ENCODE results near the gene CACNA2D3. TPM values are rescaled to one million over a fixed set of nuclear protein-coding genes. Genes with fewer than 3 reads are reported as not detected.

Gene CACNA2D3
- polyA plus RNA-seq, 1 donor from 2014 or later: 26.2 TPM

DNA sequence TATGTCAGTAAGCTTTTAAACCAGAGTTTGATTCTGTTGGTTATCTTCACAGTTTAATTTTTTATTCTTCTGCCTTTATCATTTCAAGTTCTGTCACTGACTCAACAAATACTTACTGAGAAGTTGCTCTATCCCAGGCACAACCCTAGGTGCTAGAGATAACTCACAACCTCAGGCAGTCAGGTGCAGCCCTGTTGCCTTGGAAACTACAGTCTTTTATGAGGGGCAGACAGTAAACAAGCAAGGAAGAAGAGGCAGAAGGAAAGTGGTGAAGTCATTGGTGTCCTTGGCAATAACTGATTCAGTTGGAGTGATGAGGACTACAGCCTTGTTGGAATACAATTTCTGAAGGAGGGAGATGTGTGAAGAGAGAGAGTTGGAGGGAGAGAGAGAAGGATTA is 947.6 kb downstream of the CACNA2D3 start:
- Histone ChIP-seq H3K27ac (ENCODE audit: low read length) (no peak overlapping the region), H4K20me1 (ENCODE audit: insufficient read depth) (no peaks in the 10 kb centered on the region), H3K36me3 (ENCODE audit: insufficient read depth, low read length) (no peaks in the 10 kb centered on the region), H2AFZ (ENCODE audit: low read depth, low read length) (no peak overlapping the region), H3K79me2 (replicated peaks; ENCODE audit: insufficient read depth, low read length) (no peaks in the 10 kb centered on the region), H3K9ac (ENCODE audit: low read length) (no peak overlapping the region), H3F3A (ENCODE audit: insufficient read depth, low read length, poor library complexity, severe bottlenecking) (no peaks in the 10 kb centered on the region), H3K9me2 (ENCODE audit: insufficient read depth, low read length) (no peaks in the 10 kb centered on the region), H3K9me3 (ENCODE audit: low read length) (no peaks in the 10 kb centered on the region), H3K4me3 (ENCODE audit: low read length) (no peak overlapping the region), H3K27me3 (ENCODE audit: insufficient read depth, low read depth, low read length) (no peaks in the 10 kb centered on the region), H3K4me2 (ENCODE audit: low read length) (no peak overlapping the region)
- no peak for TF ChIP-seq RAD21 (conservative IDR thresholded peaks at IDR 0.05)

DNA sequence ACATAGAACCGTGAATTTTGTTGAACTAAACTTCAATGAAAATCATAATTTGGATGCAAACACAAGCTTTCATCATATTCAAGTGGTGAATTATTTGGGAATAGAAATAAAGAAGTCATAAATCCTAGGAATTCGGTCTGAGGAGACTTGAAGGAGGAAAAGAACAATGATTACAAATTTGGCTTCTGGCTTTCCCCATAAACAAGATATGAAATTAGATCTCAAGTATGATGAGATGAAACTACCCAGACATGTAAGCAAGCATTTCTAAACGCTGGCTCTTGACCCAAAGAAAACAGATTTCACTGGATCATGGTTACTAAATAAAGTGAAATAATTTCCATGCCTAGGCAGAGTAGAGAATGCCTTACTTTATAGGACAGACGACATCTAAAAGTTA is 952.4 kb downstream of the CACNA2D3 start:
- no peak overlapping the region for H3K4me3 ChIP-seq (ENCODE audit: low read length)
- H2AFZ ChIP-seq (ENCODE audit: low read depth, low read length): no peak overlapping the region
- no peak overlapping the region for H3K9ac ChIP-seq (ENCODE audit: low read length)
- H3K27ac ChIP-seq (ENCODE audit: low read length): no peak overlapping the region
- H3K9me2 ChIP-seq (ENCODE audit: insufficient read depth, low read length): no peaks in the 10 kb centered on the region
- TF ChIP-seq, protein P1, sequence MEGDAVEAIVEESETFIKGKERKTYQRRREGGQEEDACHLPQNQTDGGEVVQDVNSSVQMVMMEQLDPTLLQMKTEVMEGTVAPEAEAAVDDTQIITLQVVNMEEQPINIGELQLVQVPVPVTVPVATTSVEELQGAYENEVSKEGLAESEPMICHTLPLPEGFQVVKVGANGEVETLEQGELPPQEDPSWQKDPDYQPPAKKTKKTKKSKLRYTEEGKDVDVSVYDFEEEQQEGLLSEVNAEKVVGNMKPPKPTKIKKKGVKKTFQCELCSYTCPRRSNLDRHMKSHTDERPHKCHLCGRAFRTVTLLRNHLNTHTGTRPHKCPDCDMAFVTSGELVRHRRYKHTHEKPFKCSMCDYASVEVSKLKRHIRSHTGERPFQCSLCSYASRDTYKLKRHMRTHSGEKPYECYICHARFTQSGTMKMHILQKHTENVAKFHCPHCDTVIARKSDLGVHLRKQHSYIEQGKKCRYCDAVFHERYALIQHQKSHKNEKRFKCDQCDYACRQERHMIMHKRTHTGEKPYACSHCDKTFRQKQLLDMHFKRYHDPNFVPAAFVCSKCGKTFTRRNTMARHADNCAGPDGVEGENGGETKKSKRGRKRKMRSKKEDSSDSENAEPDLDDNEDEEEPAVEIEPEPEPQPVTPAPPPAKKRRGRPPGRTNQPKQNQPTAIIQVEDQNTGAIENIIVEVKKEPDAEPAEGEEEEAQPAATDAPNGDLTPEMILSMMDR (IDR thresholded peaks at IDR 0.05; ENCODE audit: poor library complexity, severe bottlenecking): no peak
- H3K27me3 ChIP-seq (ENCODE audit: insufficient read depth, low read depth, low read length): no peaks in the 10 kb centered on the region
- H4K20me1 ChIP-seq (ENCODE audit: insufficient read depth): no peaks in the 10 kb centered on the region
- H3K36me3 ChIP-seq (ENCODE audit: insufficient read depth, low read length): no peaks in the 10 kb centered on the region
- no peaks in the 10 kb centered on the region for H3F3A ChIP-seq (ENCODE audit: insufficient read depth, low read length, poor library complexity, severe bottlenecking)
- H3K9me3 ChIP-seq (ENCODE audit: low read length): no peaks in the 10 kb centered on the region
- H3K4me2 ChIP-seq (ENCODE audit: low read length): no peak overlapping the region
- no peaks in the 10 kb centered on the region for H3K79me2 ChIP-seq (replicated peaks; ENCODE audit: insufficient read depth, low read length)

DNA sequence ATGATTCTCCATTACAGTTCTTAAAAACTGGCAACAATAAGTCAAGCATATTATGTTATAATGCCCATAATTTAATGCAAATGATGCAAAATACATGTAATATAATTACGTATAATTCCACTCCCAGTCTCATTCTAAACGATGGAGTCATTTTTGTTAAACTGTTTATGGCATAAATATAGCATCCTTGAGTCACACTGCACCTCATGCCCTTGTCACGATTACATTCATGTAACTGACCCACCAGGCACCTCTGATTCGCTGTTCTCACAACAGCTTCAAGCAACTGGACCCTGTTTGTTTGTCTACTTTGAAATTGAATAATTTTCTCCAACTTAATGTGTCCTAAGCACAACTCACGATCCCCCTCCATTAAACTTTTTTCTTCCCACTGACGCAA is 953.5 kb downstream of the CACNA2D3 start:
- H3K9ac ChIP-seq (ENCODE audit: low read length): no peak overlapping the region
- H3K4me2 ChIP-seq (ENCODE audit: low read length): no peak overlapping the region
- no peak overlapping the region for H2AFZ ChIP-seq (ENCODE audit: low read depth, low read length)
- H3K79me2 ChIP-seq (replicated peaks; ENCODE audit: insufficient read depth, low read length): no peaks in the 10 kb centered on the region
- no peak for TF ChIP-seq EZH2 (IDR thresholded peaks at IDR 0.05; ENCODE audit: borderline replicate concordance, insufficient read depth, low read length, poor library complexity, severe bottlenecking)
- TF ChIP-seq RAD21 (conservative IDR thresholded peaks at IDR 0.05): no peak
- no peak for TF ChIP-seq POLR2AphosphoS5 (IDR thresholded peaks at IDR 0.05)
- no peak for TF ChIP-seq TAF1 (IDR thresholded peaks at IDR 0.05; ENCODE audit: low read depth)
- no peak for TF ChIP-seq EP300 (conservative IDR thresholded peaks at IDR 0.05; ENCODE audit: poor library complexity, severe bottlenecking)
- TF ChIP-seq, protein P2, sequence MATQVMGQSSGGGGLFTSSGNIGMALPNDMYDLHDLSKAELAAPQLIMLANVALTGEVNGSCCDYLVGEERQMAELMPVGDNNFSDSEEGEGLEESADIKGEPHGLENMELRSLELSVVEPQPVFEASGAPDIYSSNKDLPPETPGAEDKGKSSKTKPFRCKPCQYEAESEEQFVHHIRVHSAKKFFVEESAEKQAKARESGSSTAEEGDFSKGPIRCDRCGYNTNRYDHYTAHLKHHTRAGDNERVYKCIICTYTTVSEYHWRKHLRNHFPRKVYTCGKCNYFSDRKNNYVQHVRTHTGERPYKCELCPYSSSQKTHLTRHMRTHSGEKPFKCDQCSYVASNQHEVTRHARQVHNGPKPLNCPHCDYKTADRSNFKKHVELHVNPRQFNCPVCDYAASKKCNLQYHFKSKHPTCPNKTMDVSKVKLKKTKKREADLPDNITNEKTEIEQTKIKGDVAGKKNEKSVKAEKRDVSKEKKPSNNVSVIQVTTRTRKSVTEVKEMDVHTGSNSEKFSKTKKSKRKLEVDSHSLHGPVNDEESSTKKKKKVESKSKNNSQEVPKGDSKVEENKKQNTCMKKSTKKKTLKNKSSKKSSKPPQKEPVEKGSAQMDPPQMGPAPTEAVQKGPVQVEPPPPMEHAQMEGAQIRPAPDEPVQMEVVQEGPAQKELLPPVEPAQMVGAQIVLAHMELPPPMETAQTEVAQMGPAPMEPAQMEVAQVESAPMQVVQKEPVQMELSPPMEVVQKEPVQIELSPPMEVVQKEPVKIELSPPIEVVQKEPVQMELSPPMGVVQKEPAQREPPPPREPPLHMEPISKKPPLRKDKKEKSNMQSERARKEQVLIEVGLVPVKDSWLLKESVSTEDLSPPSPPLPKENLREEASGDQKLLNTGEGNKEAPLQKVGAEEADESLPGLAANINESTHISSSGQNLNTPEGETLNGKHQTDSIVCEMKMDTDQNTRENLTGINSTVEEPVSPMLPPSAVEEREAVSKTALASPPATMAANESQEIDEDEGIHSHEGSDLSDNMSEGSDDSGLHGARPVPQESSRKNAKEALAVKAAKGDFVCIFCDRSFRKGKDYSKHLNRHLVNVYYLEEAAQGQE (IDR thresholded peaks at IDR 0.05; ENCODE audit: borderline replicate concordance): no peak
- TF ChIP-seq SMC3 (conservative IDR thresholded peaks at IDR 0.05; ENCODE audit: poor library complexity): no peak
- TF ChIP-seq, protein P1 (IDR thresholded peaks at IDR 0.05; ENCODE audit: poor library complexity, severe bottlenecking): no peak
- no peak for TF ChIP-seq MXI1 (conservative IDR thresholded peaks at IDR 0.05; ENCODE audit: poor library complexity, severe bottlenecking)
- no peaks in the 10 kb centered on the region for H4K20me1 ChIP-seq (ENCODE audit: insufficient read depth)
- no peaks in the 10 kb centered on the region for H3F3A ChIP-seq (ENCODE audit: insufficient read depth, low read length, poor library complexity, severe bottlenecking)
- H3K27me3 ChIP-seq (ENCODE audit: insufficient read depth, low read depth, low read length): no peaks in the 10 kb centered on the region
- no peaks in the 10 kb centered on the region for H3K36me3 ChIP-seq (ENCODE audit: insufficient read depth, low read length)
- H3K27ac ChIP-seq (ENCODE audit: low read length): no peak overlapping the region
- H3K4me3 ChIP-seq (ENCODE audit: low read length): no peak overlapping the region
- no peaks in the 10 kb centered on the region for H3K9me2 ChIP-seq (ENCODE audit: insufficient read depth, low read length)
- H3K9me3 ChIP-seq (ENCODE audit: low read length): no peaks in the 10 kb centered on the region

All from neural cell (in vitro differentiated cells).